Endothelial cell of umbilical vein (primary cell): ENCODE results near the gene POGZ. TPM values are rescaled to one million over a fixed set of nuclear protein-coding genes. Genes with fewer than 3 reads are reported as not detected.

Experiments used
- BruUV-seq: library from RNA; stranded (reverse); fragments of 400-500 nt; replicated peaks from 2 replicates; lab custom pipeline; 2021; lab: Mats Ljungman, UMichigan
- CTCF ChIA-PET: fragments of 300-600, 350-600 bp; sonication (Branson Sonifier 250); formaldehyde crosslinking; loops from one replicate; lab custom pipeline; 2021; ENCODE audit warnings: antibody characterized with exemption, inconsistent platforms; lab: Charles Lee
- POLR2A ChIA-PET: fragments of 300-600, 350-600 bp; sonication (Branson Sonifier 250); formaldehyde crosslinking; loops from one replicate; lab custom pipeline; 2021; ENCODE audit warnings: antibody characterized with exemption, inconsistent platforms; lab: Charles Lee
- DNase-seq: peaks from one replicate; pipeline ENCODE4 v3.0.0-alpha.2; 2011; ENCODE audit warnings: low read depth, low spot score
- FAIRE-seq: peaks from 2 replicates; lab custom pipeline; 2011; peaks lifted over from hg19 to GRCh38; lab: Jason Lieb, UNC
- H2AFZ ChIP-seq: 2 replicates; pipeline ENCODE4 v1.6.0; 2012; ENCODE audit warnings: low read depth, low read length, control low read depth, inconsistent platforms
- H3K27ac ChIP-seq: 2 replicates; pipeline ENCODE4 v1.5.1; 2011; ENCODE audit warnings: low read depth, mild to moderate bottlenecking, control low read depth, low read length, moderate library complexity; ENCODE audit not compliant: insufficient read depth
- H3K27me3 ChIP-seq, 2 experiments: 2 replicates each; pipeline versions ENCODE4 v1.6.0 to v1.6.1; 2011; ENCODE audit warnings: low read length in 2 of 2, mixed read lengths in 1 of 2; ENCODE audit not compliant: control insufficient read depth in 2 of 2, insufficient read depth in 2 of 2
- H3K36me3 ChIP-seq, 2 experiments: 2 replicates in 1 of 2; 3 replicates in 1 of 2; pipeline ENCODE4 v1.5.1; 2011; ENCODE audit warnings: low read length in 2 of 2, mild to moderate bottlenecking in 1 of 2, moderate library complexity in 1 of 2; ENCODE audit not compliant: control insufficient read depth in 2 of 2, insufficient read depth in 2 of 2; ENCODE audit errors: extremely low read depth in 1 of 2
- H3K4me1 ChIP-seq: 3 replicates; pipeline ENCODE4 v1.5.1; 2011; ENCODE audit warnings: mild to moderate bottlenecking, low read length; ENCODE audit not compliant: control insufficient read depth, insufficient read depth; ENCODE audit errors: extremely low read depth
- H3K4me2 ChIP-seq: 2 replicates; pipeline ENCODE4 v1.6.1; 2011; ENCODE audit warnings: low read length, control low read depth, mixed read lengths; ENCODE audit not compliant: insufficient read depth
- H3K4me3 ChIP-seq, 3 experiments: fragments of 200-600 bp in 1 of 3; sonication (generic), shearing (Covaris generic) in 1 of 3; replicated peaks in 1 of 3; 2 replicates each; pipeline ENCODE4 v1.5.1; 2011 to 2016; ENCODE audit warnings: control low read depth in 3 of 3, low read length in 3 of 3, mild to moderate bottlenecking in 2 of 3, inconsistent platforms in 1 of 3, low read depth in 1 of 3, moderate library complexity in 1 of 3; ENCODE audit not compliant: insufficient read depth in 1 of 3
- H3K79me2 ChIP-seq: 2 replicates; pipeline ENCODE4 v1.6.0; 2012; ENCODE audit warnings: low read length, inconsistent platforms; ENCODE audit not compliant: control insufficient read depth, insufficient read depth
- H3K9ac ChIP-seq: replicated peaks from 2 replicates; pipeline ENCODE3; 2011; ENCODE audit warnings: low read length, control low read depth; ENCODE audit not compliant: insufficient read depth; ENCODE audit errors: extremely low read depth
- H3K9me1 ChIP-seq: replicated peaks from 3 replicates; pipeline ENCODE4 v1.6.0; 2011; ENCODE audit warnings: mild to moderate bottlenecking, low read length; ENCODE audit not compliant: control insufficient read depth, insufficient read depth; ENCODE audit errors: extremely low read depth
- H3K9me3 ChIP-seq: replicated peaks from 2 replicates; pipeline ENCODE4 v1.5.1; 2012; ENCODE audit warnings: low read length, inconsistent platforms; ENCODE audit not compliant: control insufficient read depth, insufficient read depth
- H4K20me1 ChIP-seq: replicated peaks from 2 replicates; pipeline ENCODE3; 2011; ENCODE audit warnings: mild to moderate bottlenecking, low read length; ENCODE audit not compliant: control insufficient read depth, insufficient read depth; ENCODE audit errors: extremely low read depth
- CTCF ChIP-seq, 2 donors: IDR thresholded peaks; 1 replicate in 1 of 2; 2 replicates in 1 of 2; pipeline ENCODE4 v1.5.1; 2011; ENCODE audit warnings: low read length in 2 of 2, mild to moderate bottlenecking in 2 of 2, moderate library complexity in 2 of 2, control low read depth in 1 of 2, inconsistent platforms in 1 of 2, low read depth in 1 of 2; ENCODE audit not compliant: insufficient read depth in 1 of 2; ENCODE audit errors: extremely low read depth in 1 of 2
- EZH2 ChIP-seq: IDR thresholded peaks from 2 replicates; pipeline ENCODE4 v1.6.1; 2012; ENCODE audit warnings: borderline replicate concordance, low read depth, mild to moderate bottlenecking, moderate library complexity, low read length, inconsistent platforms; ENCODE audit not compliant: severe bottlenecking
- FOS ChIP-seq: IDR thresholded peaks from 2 replicates; pipeline ENCODE4 v1.6.1; 2011; ENCODE audit warnings: mild to moderate bottlenecking, low read length, moderate library complexity, borderline replicate concordance; ENCODE audit not compliant: insufficient read depth
- GATA2 ChIP-seq: IDR thresholded peaks from 2 replicates; pipeline ENCODE4 v1.7.0; 2011; ENCODE audit warnings: low read depth, mild to moderate bottlenecking, moderate library complexity, mixed read lengths, low read length; ENCODE audit not compliant: insufficient read length, insufficient read depth
- JUN ChIP-seq: IDR thresholded peaks from 2 replicates; pipeline ENCODE4 v1.6.1; 2011; ENCODE audit warnings: borderline replicate concordance, low read depth; ENCODE audit not compliant: insufficient read length, insufficient read depth
- MAX ChIP-seq: IDR thresholded peaks from 2 replicates; pipeline ENCODE4 v1.6.1; 2011; ENCODE audit not compliant: insufficient read depth, insufficient read length
- MYC ChIP-seq: IDR thresholded peaks from one replicate; pipeline ENCODE4 v1.6.1; 2011; ENCODE audit warnings: mild to moderate bottlenecking, low read depth, low read length
- POLR2A ChIP-seq: IDR thresholded peaks from 2 replicates; pipeline ENCODE4 v1.6.1; 2012; ENCODE audit warnings: low read depth, mild to moderate bottlenecking, control low read depth, low read length
- POLR2AphosphoS5 ChIP-seq: IDR thresholded peaks from 2 replicates; pipeline ENCODE4 v1.6.1; 2012; ENCODE audit warnings: low read depth, mild to moderate bottlenecking, control low read depth, low read length, moderate library complexity; ENCODE audit not compliant: insufficient read depth
- dilution Hi-C: fragments of 300-500 bp; cut with MboI; formaldehyde crosslinking; loops from one replicate; pipeline ENCODE4 v1.15.0; 2019; ENCODE audit warnings: low sequenced_read_pairs; ENCODE audit not compliant: extremely low pct_ligation_motif_present
- intact Hi-C: fragments of 100-400 bp; cut with micrococcal nuclease; formaldehyde crosslinking; loops from one replicate; pipeline ENCODE4 v1.10.0; 2022
- polyA plus RNA-seq, 4 experiments: library from polyadenylated mRNA; depleted of rRNA in 3 of 4; stranded (reverse) in 3 of 4; unstranded in 1 of 4; fragments of >200 nt; gene quantifications; 2 replicates each; pipeline versions ENCODE4 v1.2.1 to v1.2.3, GENCODE V29; 2011 to 2012; ENCODE audit warnings: missing spikeins in 1 of 4
- total RNA-seq: library from RNA; stranded (reverse); gene quantifications from 2 replicates; pipeline ENCODE4 v1.2.3, GENCODE V29; 2021

Gene POGZ
- total and polyA plus RNA-seq, 2 donors (not counting 3 experiments of a cell fraction or from before 2014, with no cell fraction given) = 50.7 to 96.7 TPM

- dilution Hi-C loops (no loop called here), intact Hi-C loops (no loop called here)
- H3K36me3 ChIP-seq = peaks cover 6% of the 10 kb centered on the region in 2 experiments
- no peaks in the 10 kb centered on the region for H3K27me3 ChIP-seq
- no peaks in the 10 kb centered on the region for H3K9me3 ChIP-seq
- TF ChIP-seq EZH2 (no peak), MAX (no peak), POLR2AphosphoS5 (no peak), MYC (no peak), JUN (no peak), GATA2 (no peak), POLR2A (no peak), FOS (no peak), CTCF (IDR thresholded peaks at IDR 0.05; ENCODE audit: extremely low read depth in 1 of 2, insufficient read depth in 1 of 2, low read depth in 1 of 2, low read length in 2 of 2) (no peak)
- H3K4me3 ChIP-seq = no peak overlapping the region
- ChIA-PET POLR2A (no interaction called here), CTCF (interaction anchor here (1.2 kb wide), 1 partner anchor 96 kb away, joined by 3 read pairs; no protein-coding TSS in a partner anchor)
- peaks cover 6% of the 10 kb centered on the region for H4K20me1 ChIP-seq
- no peak for FAIRE-seq
- H2AFZ ChIP-seq = no peak overlapping the region
- no TSS peak for BruUV-seq
- H3K9ac ChIP-seq = no peak overlapping the region
- no peak overlapping the region for H3K4me2 ChIP-seq
- H3K27ac ChIP-seq = no peak overlapping the region
- no peaks in the 10 kb centered on the region for H3K9me1 ChIP-seq
- peaks cover 88% of the 10 kb centered on the region for H3K79me2 ChIP-seq
- H3K4me1 ChIP-seq = no peaks in the 10 kb centered on the region
- no peak for DNase-seq
Measured at GRCh38 chr1:151436985-151437384, 22.3 kb downstream of the POGZ start.
